ENCODE measurements around the gene XYLT1. TPM values are rescaled to one million over a fixed set of nuclear protein-coding genes. Genes with fewer than 3 reads are reported as not detected.

XYLT1 gene
- total and polyA plus RNA-seq, 2 donors: 2.2 to 3.5 TPM

DNA sequence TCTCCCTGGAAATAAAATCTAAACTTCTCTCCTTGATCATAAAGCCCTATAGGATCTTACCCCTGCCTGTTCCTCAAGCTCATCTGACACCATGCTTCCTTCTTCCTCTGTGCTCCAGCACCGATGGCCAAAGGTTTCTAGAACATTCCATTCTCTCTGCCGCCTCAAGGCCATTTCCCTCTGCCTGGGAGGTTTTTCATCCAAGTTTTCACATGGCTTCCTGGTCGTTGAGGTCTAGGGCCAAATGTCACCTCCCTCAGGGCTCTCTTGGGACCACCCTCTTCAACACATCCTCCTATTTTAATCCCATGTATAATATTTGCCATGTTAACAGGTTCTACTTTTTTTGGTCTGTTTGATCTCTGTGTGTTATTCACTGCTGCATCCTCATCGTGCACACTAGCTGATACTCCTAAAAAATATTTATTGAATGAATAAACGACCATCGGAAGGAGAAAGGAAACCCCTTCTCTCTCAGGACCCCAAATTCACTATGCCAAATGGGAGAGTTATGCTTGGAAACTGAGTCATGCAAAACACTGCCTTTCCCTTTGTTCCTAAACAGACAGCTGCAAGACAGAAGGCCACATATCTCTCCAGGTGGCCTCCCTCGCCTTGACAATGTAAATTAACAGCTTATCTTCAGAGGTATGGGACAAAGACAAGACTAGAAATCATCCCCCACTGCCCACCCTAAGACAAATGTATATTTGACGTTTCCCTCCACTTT lies 78.5 kb downstream of the XYLT1 start:
- Histone ChIP-seq H3K9me3 (ENCODE audit: control insufficient read depth in 2 of 2, insufficient read depth in 1 of 2, low read length in 1 of 2) (no peaks in the 10 kb centered on the region), H3K4me3 (ENCODE audit: low read length in 2 of 2) (no peak overlapping the region), H3K27ac (ENCODE audit: low read depth in 1 of 2, low read length in 1 of 2) (no peak overlapping the region), H3K27me3 (ENCODE audit: control insufficient read depth in 2 of 2, insufficient read depth in 1 of 2, low read length in 1 of 2) (no peaks in the 10 kb centered on the region), H3K4me1 (ENCODE audit: control insufficient read depth in 2 of 2, insufficient read depth in 2 of 2, low read length in 2 of 2) (peaks cover 4 to 5% of the 10 kb centered on the region in 2 donors), H3K36me3 (ENCODE audit: control insufficient read depth in 2 of 2, insufficient read depth in 2 of 2, low read length in 1 of 2) (no peaks in the 10 kb centered on the region)
- 93% methylated on average over 8 of the region's 8 CpGs for WGBS
- no peak for DNase-seq (ENCODE audit: low read depth in 6 of 9, low spot score in 9 of 9)

DNA sequence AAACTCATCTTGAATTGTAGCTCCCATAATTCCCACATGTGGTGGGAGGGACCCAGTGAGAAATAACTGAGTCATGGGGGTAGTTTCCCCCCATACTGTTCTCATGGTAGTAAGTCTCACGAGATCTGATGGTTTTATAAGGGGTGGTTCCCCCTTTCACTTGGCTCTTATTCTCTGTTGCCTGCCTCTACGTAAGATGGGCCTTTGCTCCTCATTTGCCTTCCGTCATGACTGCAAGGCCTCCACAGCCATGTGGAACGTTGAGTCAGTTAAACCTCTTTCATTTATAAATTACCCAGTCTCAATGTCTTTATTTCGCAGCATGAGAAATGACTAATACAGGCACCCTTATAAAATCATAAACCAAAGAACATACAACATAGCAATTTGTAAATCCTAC lies 79.0 kb downstream of the XYLT1 start:
- H3K27me3 ChIP-seq (ENCODE audit: control insufficient read depth in 2 of 2, insufficient read depth in 1 of 2, low read length in 1 of 2): no peaks in the 10 kb centered on the region
- H3K36me3 ChIP-seq (ENCODE audit: control insufficient read depth in 2 of 2, insufficient read depth in 2 of 2, low read length in 1 of 2): no peaks in the 10 kb centered on the region
- H3K9me3 ChIP-seq (ENCODE audit: control insufficient read depth in 2 of 2, insufficient read depth in 1 of 2, low read length in 1 of 2): no peaks in the 10 kb centered on the region
- H3K4me3 ChIP-seq (ENCODE audit: low read length in 2 of 2): no peak overlapping the region
- H3K27ac ChIP-seq (ENCODE audit: low read depth in 1 of 2, low read length in 1 of 2): no peak overlapping the region
- 99% methylated on average over 5 of the region's 5 CpGs for WGBS
- H3K4me1 ChIP-seq (ENCODE audit: control insufficient read depth in 2 of 2, insufficient read depth in 2 of 2, low read length in 2 of 2): peaks cover 4 to 5% of the 10 kb centered on the region in 2 donors
- no peak for DNase-seq (ENCODE audit: low read depth in 6 of 9, low spot score in 9 of 9)

GRCh38 chr16:17389384-17389783 lies 81.4 kb downstream of the XYLT1 start:
- H3K4me3 ChIP-seq (ENCODE audit: low read length in 2 of 2): no peak overlapping the region
- no peak overlapping the region for H3K27ac ChIP-seq (ENCODE audit: low read depth in 1 of 2, low read length in 1 of 2)
- H3K36me3 ChIP-seq (ENCODE audit: control insufficient read depth in 2 of 2, insufficient read depth in 2 of 2, low read length in 1 of 2): no peaks in the 10 kb centered on the region
- no peaks in the 10 kb centered on the region for H3K27me3 ChIP-seq (ENCODE audit: control insufficient read depth in 2 of 2, insufficient read depth in 1 of 2, low read length in 1 of 2)
- peaks cover 4 to 5% of the 10 kb centered on the region in 2 donors for H3K4me1 ChIP-seq (ENCODE audit: control insufficient read depth in 2 of 2, insufficient read depth in 2 of 2, low read length in 2 of 2)
- DNase-seq (ENCODE audit: low read depth in 6 of 9, low spot score in 9 of 9): no peak
- H3K9me3 ChIP-seq (ENCODE audit: control insufficient read depth in 2 of 2, insufficient read depth in 1 of 2, low read length in 1 of 2): no peaks in the 10 kb centered on the region
- 98% methylated on average over 4 of the region's 4 CpGs for WGBS

DNA sequence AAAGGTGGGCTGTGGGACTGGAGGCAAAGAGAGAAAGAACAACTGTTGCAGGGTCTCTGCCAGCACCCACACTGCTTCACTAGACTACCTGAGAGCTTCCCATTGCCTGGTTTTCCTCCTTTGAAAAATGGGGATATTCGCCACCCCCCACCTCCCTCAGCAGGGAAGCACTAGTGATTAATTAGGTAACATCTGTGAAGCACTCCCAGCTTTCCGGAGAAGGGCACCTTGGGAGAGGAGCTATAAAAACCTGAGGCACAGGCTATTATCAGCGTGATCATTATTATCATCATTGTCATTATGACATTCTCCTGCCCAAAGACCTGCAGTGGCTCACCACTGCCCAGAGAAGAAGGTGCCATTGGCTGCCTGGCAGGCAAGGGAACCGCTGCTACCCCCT lies 83.5 kb downstream of the XYLT1 start:
- no peak for DNase-seq (ENCODE audit: low read depth in 6 of 9, low spot score in 9 of 9)
- no peak overlapping the region for H3K4me3 ChIP-seq (ENCODE audit: low read length in 2 of 2)
- H3K9me3 ChIP-seq (ENCODE audit: control insufficient read depth in 2 of 2, insufficient read depth in 1 of 2, low read length in 1 of 2): no peaks in the 10 kb centered on the region
- H3K4me1 ChIP-seq (ENCODE audit: control insufficient read depth in 2 of 2, insufficient read depth in 2 of 2, low read length in 2 of 2): peaks cover 0 to 10% of the 10 kb centered on the region in 2 donors
- H3K27me3 ChIP-seq (ENCODE audit: control insufficient read depth in 2 of 2, insufficient read depth in 1 of 2, low read length in 1 of 2): no peaks in the 10 kb centered on the region
- WGBS: 98% methylated on average over 4 of the region's 4 CpGs
- no peak overlapping the region for H3K27ac ChIP-seq (ENCODE audit: low read depth in 1 of 2, low read length in 1 of 2)
- no peaks in the 10 kb centered on the region for H3K36me3 ChIP-seq (ENCODE audit: control insufficient read depth in 2 of 2, insufficient read depth in 2 of 2, low read length in 1 of 2)

GRCh38 chr16:17386229-17386628 lies 84.5 kb downstream of the XYLT1 start:
- no peak overlapping the region for H3K27ac ChIP-seq (ENCODE audit: low read depth in 1 of 2, low read length in 1 of 2)
- H3K9me3 ChIP-seq (ENCODE audit: control insufficient read depth in 2 of 2, insufficient read depth in 1 of 2, low read length in 1 of 2): no peaks in the 10 kb centered on the region
- no peaks in the 10 kb centered on the region for H3K27me3 ChIP-seq (ENCODE audit: control insufficient read depth in 2 of 2, insufficient read depth in 1 of 2, low read length in 1 of 2)
- DNase-seq (ENCODE audit: low read depth in 6 of 9, low spot score in 9 of 9): no peak
- H3K4me1 ChIP-seq (ENCODE audit: control insufficient read depth in 2 of 2, insufficient read depth in 2 of 2, low read length in 2 of 2): peaks cover 0 to 10% of the 10 kb centered on the region in 2 donors
- no peaks in the 10 kb centered on the region for H3K36me3 ChIP-seq (ENCODE audit: control insufficient read depth in 2 of 2, insufficient read depth in 2 of 2, low read length in 1 of 2)
- no peak overlapping the region for H3K4me3 ChIP-seq (ENCODE audit: low read length in 2 of 2)
- WGBS: 91% methylated on average over 3 of the region's 3 CpGs

GRCh38 chr16:17384471-17384870 lies 86.3 kb downstream of the XYLT1 start:
- Histone ChIP-seq H3K9me3 (ENCODE audit: control insufficient read depth in 2 of 2, insufficient read depth in 1 of 2, low read length in 1 of 2) (no peaks in the 10 kb centered on the region), H3K36me3 (ENCODE audit: control insufficient read depth in 2 of 2, insufficient read depth in 2 of 2, low read length in 1 of 2) (no peaks in the 10 kb centered on the region), H3K27me3 (ENCODE audit: control insufficient read depth in 2 of 2, insufficient read depth in 1 of 2, low read length in 1 of 2) (no peaks in the 10 kb centered on the region), H3K4me1 (ENCODE audit: control insufficient read depth in 2 of 2, insufficient read depth in 2 of 2, low read length in 2 of 2) (peaks cover 0 to 10% of the 10 kb centered on the region in 2 donors), H3K27ac (ENCODE audit: low read depth in 1 of 2, low read length in 1 of 2) (no peak overlapping the region), H3K4me3 (ENCODE audit: low read length in 2 of 2) (no peak overlapping the region)
- DNase-seq (ENCODE audit: low read depth in 6 of 9, low spot score in 9 of 9): no peak
- WGBS: 89% methylated on average over 5 of the region's 5 CpGs

- Histone ChIP-seq H3K4me3 (ENCODE audit: low read length in 2 of 2) (no peak overlapping the region), H3K9me3 (ENCODE audit: control insufficient read depth in 2 of 2, insufficient read depth in 1 of 2, low read length in 1 of 2) (no peaks in the 10 kb centered on the region), H3K4me1 (ENCODE audit: control insufficient read depth in 2 of 2, insufficient read depth in 2 of 2, low read length in 2 of 2) (peaks cover 0 to 13% of the 10 kb centered on the region in 2 donors), H3K27ac (ENCODE audit: low read depth in 1 of 2, low read length in 1 of 2) (no peak overlapping the region), H3K36me3 (ENCODE audit: control insufficient read depth in 2 of 2, insufficient read depth in 2 of 2, low read length in 1 of 2) (no peaks in the 10 kb centered on the region), H3K27me3 (ENCODE audit: control insufficient read depth in 2 of 2, insufficient read depth in 1 of 2, low read length in 1 of 2) (no peaks in the 10 kb centered on the region)
- peak in 1 of 9 donors; percentile 24 for DNase-seq (ENCODE audit: low read depth in 6 of 9, low spot score in 9 of 9)
- WGBS: 53% methylated on average over 14 of the region's 14 CpGs
Observed at GRCh38 chr16:17382949-17383863, 87.6 kb downstream of the XYLT1 start.

DNA sequence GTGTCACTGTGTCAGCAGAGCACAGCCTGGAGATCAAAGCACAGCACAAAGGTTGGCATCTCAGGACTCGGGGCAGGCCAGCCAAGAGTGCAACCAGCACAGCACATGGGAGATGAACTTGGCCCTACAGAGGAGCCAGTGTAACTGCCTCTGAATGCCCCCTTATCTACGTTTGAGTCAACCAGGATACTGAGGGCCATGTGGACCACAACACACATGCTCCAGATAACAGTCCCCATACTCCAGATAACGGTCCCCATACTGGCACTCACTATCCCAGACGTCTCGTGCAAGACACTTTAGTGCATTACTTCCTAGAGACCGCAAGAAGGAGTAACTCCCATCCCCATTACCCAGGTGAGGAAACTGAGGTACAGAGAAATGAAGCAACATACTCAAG lies 88.2 kb downstream of the XYLT1 start:
- H3K4me3 ChIP-seq (ENCODE audit: low read length in 2 of 2): no peak overlapping the region
- H3K4me1 ChIP-seq (ENCODE audit: control insufficient read depth in 2 of 2, insufficient read depth in 2 of 2, low read length in 2 of 2): peaks cover 0 to 18% of the 10 kb centered on the region in 2 donors
- H3K9me3 ChIP-seq (ENCODE audit: control insufficient read depth in 2 of 2, insufficient read depth in 1 of 2, low read length in 1 of 2): no peaks in the 10 kb centered on the region
- no peak for DNase-seq (ENCODE audit: low read depth in 6 of 9, low spot score in 9 of 9)
- no peak overlapping the region for H3K27ac ChIP-seq (ENCODE audit: low read depth in 1 of 2, low read length in 1 of 2)
- no peaks in the 10 kb centered on the region for H3K36me3 ChIP-seq (ENCODE audit: control insufficient read depth in 2 of 2, insufficient read depth in 2 of 2, low read length in 1 of 2)
- WGBS: 93% methylated on average over 6 of the region's 6 CpGs
- H3K27me3 ChIP-seq (ENCODE audit: control insufficient read depth in 2 of 2, insufficient read depth in 1 of 2, low read length in 1 of 2): no peaks in the 10 kb centered on the region

DNA sequence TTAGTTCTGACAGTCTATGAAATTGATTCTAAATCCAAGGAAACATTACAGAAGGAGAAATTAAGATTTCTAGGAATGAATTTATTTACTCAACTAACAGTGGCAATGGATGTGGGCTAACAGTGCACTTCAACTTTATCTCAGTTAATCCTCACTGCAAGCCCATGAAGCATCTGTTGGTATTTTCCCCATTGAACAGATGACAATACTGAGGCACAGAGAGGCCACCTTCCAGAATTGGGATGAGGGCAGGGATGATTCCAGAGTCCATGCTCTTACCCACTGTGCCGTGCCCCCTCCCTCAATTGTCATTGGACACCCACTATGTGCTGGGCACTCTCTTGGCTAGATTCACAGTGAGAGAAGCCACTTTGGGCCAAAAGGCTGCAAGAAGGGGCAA lies 89.0 kb downstream of the XYLT1 start:
- Histone ChIP-seq H3K4me1 (ENCODE audit: control insufficient read depth in 2 of 2, insufficient read depth in 2 of 2, low read length in 2 of 2) (peaks cover 0 to 21% of the 10 kb centered on the region in 2 donors), H3K9me3 (ENCODE audit: control insufficient read depth in 2 of 2, insufficient read depth in 1 of 2, low read length in 1 of 2) (no peaks in the 10 kb centered on the region), H3K4me3 (ENCODE audit: low read length in 2 of 2) (no peak overlapping the region), H3K36me3 (ENCODE audit: control insufficient read depth in 2 of 2, insufficient read depth in 2 of 2, low read length in 1 of 2) (no peaks in the 10 kb centered on the region), H3K27ac (ENCODE audit: low read depth in 1 of 2, low read length in 1 of 2) (no peak overlapping the region), H3K27me3 (ENCODE audit: control insufficient read depth in 2 of 2, insufficient read depth in 1 of 2, low read length in 1 of 2) (no peaks in the 10 kb centered on the region)
- WGBS: 96% methylated on average over 1 of the region's 1 CpG
- no peak for DNase-seq (ENCODE audit: low read depth in 6 of 9, low spot score in 9 of 9)

Measured in thymus (tissue), 11 donors.